Measurements from ENCODE around the gene FARS2. TPM values are rescaled to one million over a fixed set of nuclear protein-coding genes. Genes with fewer than 3 reads are reported as not detected.

FARS2 gene
- total RNA-seq, 4 donors from 2014 or later, result 8.3 to 18.5 (median 13.0) TPM

DNA sequence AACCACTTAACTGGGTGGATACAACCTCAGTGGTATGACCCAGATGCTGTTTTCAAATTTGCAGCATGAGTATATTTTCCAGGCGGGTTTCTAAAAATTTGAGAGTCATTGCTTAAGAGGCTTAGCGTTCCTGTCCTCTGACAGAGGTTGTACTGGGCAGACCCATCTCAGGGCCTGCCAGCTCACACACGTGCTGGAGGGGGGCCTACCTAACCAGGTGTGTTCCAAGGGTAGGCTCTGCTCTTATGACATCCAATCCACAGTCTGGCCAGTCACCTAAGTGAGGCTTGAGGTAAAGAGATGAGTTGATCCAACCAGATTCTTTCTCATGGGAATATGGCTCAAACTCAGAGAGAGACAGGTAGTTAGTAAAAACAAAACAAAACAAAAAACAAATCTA lies 1.9 kb upstream of the FARS2 start:
- H3K27me3 ChIP-seq, result no peaks in the 10 kb centered on the region
- peak overlapping the region in 3 of 4 donors; percentile 91 to 95 (median 93) for H3K27ac ChIP-seq
- no peak for TF ChIP-seq POLR2A (IDR thresholded peaks at IDR 0.05)
- TF ChIP-seq, protein P1, sequence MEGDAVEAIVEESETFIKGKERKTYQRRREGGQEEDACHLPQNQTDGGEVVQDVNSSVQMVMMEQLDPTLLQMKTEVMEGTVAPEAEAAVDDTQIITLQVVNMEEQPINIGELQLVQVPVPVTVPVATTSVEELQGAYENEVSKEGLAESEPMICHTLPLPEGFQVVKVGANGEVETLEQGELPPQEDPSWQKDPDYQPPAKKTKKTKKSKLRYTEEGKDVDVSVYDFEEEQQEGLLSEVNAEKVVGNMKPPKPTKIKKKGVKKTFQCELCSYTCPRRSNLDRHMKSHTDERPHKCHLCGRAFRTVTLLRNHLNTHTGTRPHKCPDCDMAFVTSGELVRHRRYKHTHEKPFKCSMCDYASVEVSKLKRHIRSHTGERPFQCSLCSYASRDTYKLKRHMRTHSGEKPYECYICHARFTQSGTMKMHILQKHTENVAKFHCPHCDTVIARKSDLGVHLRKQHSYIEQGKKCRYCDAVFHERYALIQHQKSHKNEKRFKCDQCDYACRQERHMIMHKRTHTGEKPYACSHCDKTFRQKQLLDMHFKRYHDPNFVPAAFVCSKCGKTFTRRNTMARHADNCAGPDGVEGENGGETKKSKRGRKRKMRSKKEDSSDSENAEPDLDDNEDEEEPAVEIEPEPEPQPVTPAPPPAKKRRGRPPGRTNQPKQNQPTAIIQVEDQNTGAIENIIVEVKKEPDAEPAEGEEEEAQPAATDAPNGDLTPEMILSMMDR (IDR thresholded peaks at IDR 0.05), result no peak
- no peak for DNase-seq
- H3K9me3 ChIP-seq, result no peaks in the 10 kb centered on the region
- H3K4me1 ChIP-seq, result peaks cover 0 to 30% (median 16%) of the 10 kb centered on the region in 3 donors
- H3K4me3 ChIP-seq, result no peak overlapping the region
- H3K36me3 ChIP-seq, result no peaks in the 10 kb centered on the region
- WGBS, 2 donors, result 63 to 87% methylated on average over 3 of the region's 3 CpGs
- intact Hi-C loops (cut with DNase I), result no loop called here

DNA sequence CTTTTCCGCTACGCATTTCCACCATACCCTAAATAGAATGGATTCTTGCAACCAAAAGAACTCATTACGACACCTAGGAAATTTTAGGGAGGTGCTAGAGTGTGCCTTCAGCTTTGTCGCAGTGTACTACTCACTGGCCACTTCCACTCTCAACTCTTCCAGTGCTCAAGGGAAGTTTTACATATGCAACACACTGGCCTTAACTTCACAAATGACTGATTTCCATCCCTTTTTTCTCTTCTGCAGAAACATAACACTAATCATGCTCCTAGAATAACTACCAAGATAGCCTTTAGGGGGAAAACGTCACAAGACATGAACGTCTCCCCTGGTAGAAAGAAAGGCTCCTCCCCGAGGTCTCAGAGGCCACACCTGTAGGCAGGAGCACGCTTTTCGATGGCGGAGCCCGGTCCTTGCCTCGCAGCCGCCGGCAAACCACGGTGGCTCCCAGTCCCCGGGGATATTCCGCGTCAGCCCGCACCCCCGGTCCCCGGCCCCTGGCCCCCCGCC lies 1.1 kb upstream of the FARS2 start:
- Histone ChIP-seq H3K4me3 (peak overlapping the region; percentile 74 to 95 (median 76)), H3K36me3 (no peaks in the 10 kb centered on the region), H3K4me1 (peaks cover 0 to 30% (median 16%) of the 10 kb centered on the region in 3 donors), H3K27me3 (no peaks in the 10 kb centered on the region), H3K27ac (peak overlapping the region; percentile 91 to 97 (median 94)), H3K9me3 (no peaks in the 10 kb centered on the region)
- DNase-seq, result peak; percentile 12
- 2 to 3% methylated on average over 15 to 17 of the region's 22 CpGs for WGBS, 2 donors
- TF ChIP-seq, protein P1 (IDR thresholded peaks at IDR 0.05), result no peak
- TF ChIP-seq POLR2A (IDR thresholded peaks at IDR 0.05), result no peak
- intact Hi-C loops (cut with DNase I), result no loop called here

DNA sequence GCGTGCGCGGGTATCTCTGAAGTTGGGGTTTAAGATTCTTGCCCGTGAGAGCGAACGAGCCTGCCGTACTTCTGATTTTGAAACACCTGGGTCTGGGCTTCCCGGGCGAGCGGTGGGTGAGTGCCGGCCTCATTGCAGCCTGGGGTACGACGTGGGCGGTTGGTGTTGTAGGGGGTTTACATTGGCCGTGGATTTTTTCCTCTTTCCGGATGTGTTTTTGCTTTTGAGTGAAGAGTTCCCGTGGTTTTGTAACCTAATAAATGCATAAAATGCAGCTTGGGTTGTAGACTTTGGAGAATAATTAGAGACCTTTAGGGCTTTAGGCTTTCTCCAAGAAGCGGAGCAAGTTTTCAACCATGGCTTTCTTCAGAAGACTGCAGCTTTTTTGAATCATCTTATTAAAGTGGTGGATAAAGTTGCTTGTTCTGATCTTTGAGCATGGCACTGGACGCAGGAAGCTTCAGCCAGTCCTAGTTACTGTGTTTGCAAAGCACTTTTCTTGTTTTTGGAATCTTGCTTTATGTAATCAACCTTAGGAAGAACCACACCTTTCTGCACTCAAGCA lies 314 bp downstream of the FARS2 start:
- Histone ChIP-seq H3K4me1 (peaks cover 0 to 30% (median 16%) of the 10 kb centered on the region in 3 donors), H3K27ac (peak overlapping the region; percentile 91 to 97 (median 94)), H3K27me3 (no peaks in the 10 kb centered on the region), H3K4me3 (peak overlapping the region; percentile 74 to 95 (median 76)), H3K36me3 (no peaks in the 10 kb centered on the region), H3K9me3 (no peaks in the 10 kb centered on the region)
- no peak for TF ChIP-seq POLR2A (IDR thresholded peaks at IDR 0.05)
- TF ChIP-seq, protein P1 (IDR thresholded peaks at IDR 0.05), result no peak
- no peak for DNase-seq
- 0% methylated on average over 16 to 19 of the region's 19 CpGs for WGBS, 2 donors
- intact Hi-C loops (cut with DNase I), result no loop called here

DNA sequence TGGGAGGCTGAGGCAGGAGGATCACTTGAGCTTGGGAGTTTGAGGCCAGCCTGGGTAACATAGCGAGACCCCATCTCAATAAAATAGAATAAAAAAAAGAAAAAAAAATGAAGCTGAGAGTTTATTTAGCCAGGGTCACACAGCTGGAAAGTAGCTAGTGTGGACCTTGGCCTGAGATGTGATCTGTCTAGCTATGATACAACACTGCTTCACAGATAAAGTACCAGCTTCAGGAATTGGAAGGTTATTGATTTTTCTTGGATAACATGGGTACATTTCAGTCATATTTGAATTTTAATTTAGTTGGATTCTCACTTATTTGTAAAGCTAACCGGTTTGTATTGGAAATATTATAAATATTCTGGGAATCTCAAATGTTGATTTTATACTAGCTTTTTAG lies 5.1 kb downstream of the FARS2 start:
- no peak for DNase-seq
- intact Hi-C loops (cut with DNase I), result no loop called here
- no peak for TF ChIP-seq POLR2A (IDR thresholded peaks at IDR 0.05)
- TF ChIP-seq, protein P1 (IDR thresholded peaks at IDR 0.05), result no peak
- Histone ChIP-seq H3K4me3 (no peak overlapping the region), H3K27me3 (no peaks in the 10 kb centered on the region), H3K36me3 (no peaks in the 10 kb centered on the region), H3K9me3 (no peaks in the 10 kb centered on the region), H3K4me1 (peaks cover 0 to 17% (median 9%) of the 10 kb centered on the region in 3 donors), H3K27ac (no peak overlapping the region)
- 88 to 98% methylated on average over 2 of the region's 2 CpGs for WGBS, 2 donors

DNA sequence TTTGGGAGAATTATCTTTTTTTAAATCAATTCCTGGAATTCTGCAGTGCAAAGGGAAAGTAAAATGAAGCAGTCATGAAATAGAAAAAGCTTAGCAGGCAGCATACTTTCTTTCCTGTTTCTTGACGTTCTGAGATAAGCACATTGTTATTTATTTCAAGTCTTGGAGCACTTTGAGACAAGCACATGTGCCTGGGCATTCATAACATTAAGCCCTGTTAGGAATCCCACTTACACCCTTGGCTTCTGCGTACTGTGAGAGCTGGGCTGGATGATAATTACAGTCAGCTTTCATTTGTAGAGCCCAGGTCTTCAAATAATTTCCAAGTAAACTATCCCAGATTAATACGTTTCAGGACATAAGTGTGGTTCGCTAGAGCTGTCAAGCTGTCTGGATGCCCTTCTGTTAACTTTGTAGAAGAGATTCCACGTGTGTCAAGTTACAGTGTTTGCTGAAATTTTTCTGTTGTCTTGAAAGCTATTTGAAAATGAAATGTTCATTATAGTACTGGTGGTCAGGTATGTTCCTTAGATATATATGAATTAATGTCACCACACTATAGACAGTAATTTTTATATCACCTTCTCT lies 8.9 kb downstream of the FARS2 start:
- Histone ChIP-seq H3K9me3 (no peaks in the 10 kb centered on the region), H3K27ac (no peak overlapping the region), H3K36me3 (no peaks in the 10 kb centered on the region), H3K4me1 (peaks cover 0 to 5% (median 0%) of the 10 kb centered on the region in 3 donors), H3K4me3 (no peak overlapping the region), H3K27me3 (no peaks in the 10 kb centered on the region)
- no peak for DNase-seq
- WGBS, 2 donors, result 63 to 75% methylated on average over 5 of the region's 5 CpGs
- TF ChIP-seq POLR2A (IDR thresholded peaks at IDR 0.05), result no peak
- TF ChIP-seq, protein P1 (IDR thresholded peaks at IDR 0.05), result no peak
- intact Hi-C loops (cut with DNase I), result no loop called here

All from esophagus squamous epithelium (tissue), 5 donors.